ENCODE data around the gene IFT57. TPM values are rescaled to one million over a fixed set of nuclear protein-coding genes. Genes with fewer than 3 reads are reported as not detected.
A peak's percentile ranks its signal among the peaks of the same experiment; 100 is the strongest.

IFT57 gene
- total and polyA plus RNA-seq, 2 donors (not counting 1 experiment from before 2014, with no cell fraction given), result 53.6 to 94.4 TPM

GRCh38 chr3:108215871-108216270 is 6.4 kb downstream of the IFT57 start:
- ATAC-seq (ENCODE audit: low read depth) (no peak), DNase-seq (peak; percentile 20)
- Histone ChIP-seq H3K4me3 (ENCODE audit: control extremely low read depth in 1 of 5, extremely low read depth in 1 of 5, insufficient read depth in 1 of 5, low read depth in 2 of 5, low read length in 4 of 5) (peak overlapping the region in 1 of 5 experiments; percentile 0), H3K4me2 (replicated peaks; ENCODE audit: low read depth, low read length, poor library complexity, severe bottlenecking) (peak overlapping the region; percentile 38), H3K4me1 (ENCODE audit: control insufficient read depth in 2 of 2, insufficient read depth in 2 of 2, low read length in 2 of 2) (peaks cover 9 to 35% of the 10 kb centered on the region in 2 donors), H3K27ac (ENCODE audit: low read length in 2 of 2) (no peak overlapping the region), H3K36me3 (replicated peaks in 1 of 2; ENCODE audit: control extremely low read depth in 1 of 2, control insufficient read depth in 1 of 2, extremely low read depth in 1 of 2, insufficient read depth in 2 of 2, low read length in 1 of 2) (peaks cover 3 to 36% of the 10 kb centered on the region in 2 experiments), H3K27me3 (replicated peaks in 1 of 4; ENCODE audit: control extremely low read depth in 1 of 4, control insufficient read depth in 3 of 4, insufficient read depth in 4 of 4, low read length in 3 of 4) (no peaks in the 10 kb centered on the region), H3K9me3 (ENCODE audit: control extremely low read depth in 1 of 3, control insufficient read depth in 2 of 3, insufficient read depth in 1 of 3, low read length in 2 of 3) (no peaks in the 10 kb centered on the region), H4K20me1 (ENCODE audit: control insufficient read depth, insufficient read depth, low read length, poor library complexity, severe bottlenecking) (no peaks in the 10 kb centered on the region), H3K9ac (ENCODE audit: low read length) (no peak overlapping the region), H3K79me2 (ENCODE audit: control insufficient read depth, insufficient read depth, low read length) (peaks cover 55% of the 10 kb centered on the region), H2AFZ (ENCODE audit: insufficient read depth, low read depth, low read length, poor library complexity, severe bottlenecking) (no peak overlapping the region)
- Mint-ChIP-seq H3K27me3 (no peaks in the 10 kb centered on the region), H3K27ac (no peak overlapping the region), H3K4me3 (peak overlapping the region; percentile 64), H3K4me1 (peaks cover 44% of the 10 kb centered on the region), H3K9me3 (ENCODE audit: insufficient read depth) (peaks cover 2% of the 10 kb centered on the region)
- CTCF ChIA-PET, result no interaction called here
- POLR2A ChIA-PET, result no interaction called here
- intact Hi-C loops (cut with micrococcal nuclease), result loop anchor here (5.0 kb wide), 1 partner anchor 34 kb away; no protein-coding TSS in a partner anchor
- TF ChIP-seq, protein P1, sequence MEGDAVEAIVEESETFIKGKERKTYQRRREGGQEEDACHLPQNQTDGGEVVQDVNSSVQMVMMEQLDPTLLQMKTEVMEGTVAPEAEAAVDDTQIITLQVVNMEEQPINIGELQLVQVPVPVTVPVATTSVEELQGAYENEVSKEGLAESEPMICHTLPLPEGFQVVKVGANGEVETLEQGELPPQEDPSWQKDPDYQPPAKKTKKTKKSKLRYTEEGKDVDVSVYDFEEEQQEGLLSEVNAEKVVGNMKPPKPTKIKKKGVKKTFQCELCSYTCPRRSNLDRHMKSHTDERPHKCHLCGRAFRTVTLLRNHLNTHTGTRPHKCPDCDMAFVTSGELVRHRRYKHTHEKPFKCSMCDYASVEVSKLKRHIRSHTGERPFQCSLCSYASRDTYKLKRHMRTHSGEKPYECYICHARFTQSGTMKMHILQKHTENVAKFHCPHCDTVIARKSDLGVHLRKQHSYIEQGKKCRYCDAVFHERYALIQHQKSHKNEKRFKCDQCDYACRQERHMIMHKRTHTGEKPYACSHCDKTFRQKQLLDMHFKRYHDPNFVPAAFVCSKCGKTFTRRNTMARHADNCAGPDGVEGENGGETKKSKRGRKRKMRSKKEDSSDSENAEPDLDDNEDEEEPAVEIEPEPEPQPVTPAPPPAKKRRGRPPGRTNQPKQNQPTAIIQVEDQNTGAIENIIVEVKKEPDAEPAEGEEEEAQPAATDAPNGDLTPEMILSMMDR (IDR thresholded peaks at IDR 0.05), result no peak
- no peak for TF ChIP-seq EZH2 (IDR thresholded peaks at IDR 0.05; ENCODE audit: borderline replicate concordance, insufficient read depth, low read depth, low read length, poor library complexity, severe bottlenecking)
- 80% methylated on average over 1 of the region's 1 CpG for WGBS (ENCODE audit: insufficient coverage)

DNA sequence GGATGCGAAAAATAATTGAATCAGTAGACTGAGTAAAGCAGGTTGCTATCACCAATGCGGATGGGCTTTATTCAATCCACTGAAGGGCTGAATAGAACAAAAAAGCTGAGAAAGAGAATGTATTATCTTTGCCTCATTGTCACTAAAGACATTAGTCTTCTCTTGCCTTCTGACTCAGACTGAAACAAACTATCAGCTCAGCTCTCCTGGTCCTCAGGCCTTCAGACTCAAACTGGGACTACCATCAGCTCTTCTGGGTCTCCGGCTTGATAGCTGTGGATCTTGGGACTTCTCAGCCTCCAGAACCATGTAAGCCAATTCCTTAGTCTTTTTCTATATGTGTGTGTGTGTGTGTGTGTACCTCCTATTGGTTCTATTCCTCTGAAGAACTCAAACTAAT is 12.6 kb downstream of the IFT57 start:
- no peak overlapping the region for H3K9ac ChIP-seq (ENCODE audit: low read length)
- intact Hi-C loops (cut with micrococcal nuclease), result no loop called here
- DNase-seq (no peak), ATAC-seq (ENCODE audit: low read depth) (no peak)
- Mint-ChIP-seq H3K27me3 (no peaks in the 10 kb centered on the region), H3K4me3 (no peak overlapping the region), H3K9me3 (ENCODE audit: insufficient read depth) (no peaks in the 10 kb centered on the region), H3K4me1 (peaks cover 24% of the 10 kb centered on the region), H3K27ac (peak overlapping the region; percentile 62)
- CTCF ChIA-PET, result no interaction called here
- no peak overlapping the region for H3K4me3 ChIP-seq (ENCODE audit: control extremely low read depth in 1 of 5, extremely low read depth in 1 of 5, insufficient read depth in 1 of 5, low read depth in 2 of 5, low read length in 4 of 5)
- no peak overlapping the region for H2AFZ ChIP-seq (ENCODE audit: insufficient read depth, low read depth, low read length, poor library complexity, severe bottlenecking)
- POLR2A ChIA-PET, result no interaction called here
- 100% methylated on average over 1 of the region's 3 CpGs for WGBS (ENCODE audit: insufficient coverage)
- no peak overlapping the region for H3K27ac ChIP-seq (ENCODE audit: low read length in 2 of 2)
- no peaks in the 10 kb centered on the region for H3K9me3 ChIP-seq (ENCODE audit: control extremely low read depth in 1 of 3, control insufficient read depth in 2 of 3, insufficient read depth in 1 of 3, low read length in 2 of 3)
- no peaks in the 10 kb centered on the region for H3K27me3 ChIP-seq (replicated peaks in 1 of 4; ENCODE audit: control extremely low read depth in 1 of 4, control insufficient read depth in 3 of 4, insufficient read depth in 4 of 4, low read length in 3 of 4)
- peaks cover 14% of the 10 kb centered on the region for H3K79me2 ChIP-seq (ENCODE audit: control insufficient read depth, insufficient read depth, low read length)
- TF ChIP-seq EZH2 (IDR thresholded peaks at IDR 0.05; ENCODE audit: borderline replicate concordance, insufficient read depth, low read depth, low read length, poor library complexity, severe bottlenecking), result no peak
- TF ChIP-seq, protein P1 (IDR thresholded peaks at IDR 0.05), result no peak
- H3K4me1 ChIP-seq (ENCODE audit: control insufficient read depth in 2 of 2, insufficient read depth in 2 of 2, low read length in 2 of 2), result no peaks in the 10 kb centered on the region
- no peak overlapping the region for H3K4me2 ChIP-seq (replicated peaks; ENCODE audit: low read depth, low read length, poor library complexity, severe bottlenecking)
- peaks cover 6% of the 10 kb centered on the region for H4K20me1 ChIP-seq (ENCODE audit: control insufficient read depth, insufficient read depth, low read length, poor library complexity, severe bottlenecking)
- H3K36me3 ChIP-seq (replicated peaks in 1 of 2; ENCODE audit: control extremely low read depth in 1 of 2, control insufficient read depth in 1 of 2, extremely low read depth in 1 of 2, insufficient read depth in 2 of 2, low read length in 1 of 2), result peaks cover 5 to 51% of the 10 kb centered on the region in 2 experiments

Data from B cell (primary cell).